A549 (cell line): ENCODE data around the gene CDH4.

Experiments
- CTCF ChIP-seq: fragments of >200 bp; sonication (Bioruptor Twin); formaldehyde crosslinking; IDR thresholded peaks from 3 replicates; pipeline ENCODE4 v1.5.1; 2016
- HES2 ChIP-seq: fragments of >200 bp; sonication (Bioruptor Twin); formaldehyde crosslinking; IDR thresholded peaks from 2 replicates; pipeline ENCODE4 v1.6.1; 2016
- KDM5A ChIP-seq: fragments of 200-600 bp; sonication (generic); IDR thresholded peaks from 2 replicates; pipeline ENCODE4 v1.6.1; 2016; ENCODE audit warnings: antibody characterized with exemption, mild to moderate bottlenecking
- SMC3 ChIP-seq: fragments of >200 bp; sonication (Bioruptor Twin); formaldehyde crosslinking; IDR thresholded peaks from 3 replicates; pipeline ENCODE4 v1.6.1; 2018; ENCODE audit warnings: inconsistent platforms

GRCh38 chr20:61796738-61797137 lies 544.7 kb downstream of the CDH4 start:
- TF ChIP-seq SMC3 (no peak), KDM5A (no peak), CTCF (no peak), HES2 (no peak)
